Stimulated activated CD4-positive, alpha-beta T cell treated with anti-CD3 and anti-CD28 coated beads, Interleukin-1b, Interleukin-23, amount 100 ng/mL, for 24 hours (primary cell): Measurements from ENCODE around the gene ABCF2.

Experiments
- DNase-seq, 4 experiments: peaks; one replicate each; pipeline ENCODE4 v3.0.0-alpha.2; 2020; ENCODE audit warnings: low read depth in 4 of 4, low spot score in 1 of 4

The ABCF2 gene

GRCh38 chr7:151175047-151175792 lies 51.8 kb downstream of the ABCF2 start:
- DNase-seq = no peak

GRCh38 chr7:151174246-151175046 lies 52.6 kb downstream of the ABCF2 start:
- peak in 1 of 4 experiments; percentile 14 for DNase-seq

GRCh38 chr7:151173386-151174245 lies 53.4 kb downstream of the ABCF2 start:
- no peak for DNase-seq

- DNase-seq = peak; percentile 54 to 76 (median 64)
Measured at GRCh38 chr7:151172273-151173141, 54.5 kb downstream of the ABCF2 start.

GRCh38 chr7:151168787-151169162 lies 58.2 kb downstream of the ABCF2 start:
- no peak for DNase-seq

- DNase-seq = peak in 3 of 4 experiments; percentile 45 to 50 (median 48)
Measured at GRCh38 chr7:151168003-151168786, 58.8 kb downstream of the ABCF2 start.

GRCh38 chr7:151167197-151167961 lies 59.6 kb downstream of the ABCF2 start, which contains the start of gene GBX1:
GBX1 (minus strand) TSS chr7:151167694; CDS start chr7:151167548, 146 bp downstream.
- DNase-seq = no peak

- no peak for DNase-seq
Measured at GRCh38 chr7:151166629-151167196, 60.3 kb downstream of the ABCF2 start.
